Uterus (tissue), 4 donors: Measurements from ENCODE around the gene CCNY. TPM values are rescaled to one million over a fixed set of nuclear protein-coding genes. Genes with fewer than 3 reads are reported as not detected.
A peak's percentile ranks its signal among the peaks of the same experiment; 100 is the strongest.

Experiments used
- DNase-seq, 2 donors: peaks; one replicate each; pipeline ENCODE4 v3.0.0-alpha.2; 2019 to 2020
- H3K27ac ChIP-seq, 2 donors: fragments of 200-600 bp; sonication (generic); 1 replicate in 1 of 2; 2 replicates in 1 of 2; pipeline ENCODE4 v1.5.1; 2016 to 2018
- H3K27me3 ChIP-seq, 2 donors: fragments of 200-600 bp; sonication (generic); one replicate each; pipeline ENCODE4 v1.5.1; 2018 to 2019; ENCODE audit warnings: control low read depth in 1 of 2
- H3K36me3 ChIP-seq, 2 donors: fragments of 200-600 bp; sonication (generic); one replicate each; pipeline ENCODE4 v1.5.1; 2019; ENCODE audit warnings: control low read depth in 1 of 2
- H3K4me1 ChIP-seq, 2 donors: fragments of 200-600 bp; sonication (generic); one replicate each; pipeline ENCODE4 v1.5.1; 2018 to 2019; ENCODE audit warnings: control low read depth in 1 of 2
- H3K4me3 ChIP-seq, 2 donors: fragments of 200-600 bp; sonication (generic); 1 replicate in 1 of 2; 2 replicates in 1 of 2; pipeline ENCODE4 v1.5.1; 2018 to 2019; ENCODE audit warnings: mild to moderate bottlenecking in 1 of 2
- H3K9me3 ChIP-seq, 2 donors: fragments of 200-600 bp; sonication (generic); one replicate each; pipeline ENCODE4 v1.5.1; 2019; ENCODE audit warnings: control low read depth in 1 of 2
- POLR2A ChIP-seq, 2 donors: fragments of 450-650 bp; IDR thresholded peaks; one replicate each; pipeline ENCODE4 v1.6.1; 2016; ENCODE audit warnings: antibody characterized with exemption in 2 of 2, mild to moderate bottlenecking in 1 of 2, moderate library complexity in 1 of 2
- intact Hi-C: fragments of 100-400 bp; cut with DNase I; formaldehyde crosslinking; loops from one replicate; pipeline ENCODE4 v1.15.1; 2023; ENCODE audit warnings: low total_unique reads
- total RNA-seq, 4 donors: library from RNA; depleted of rRNA in 3 of 4; stranded (reverse); fragments of >200 nt in 3 of 4; gene quantifications; one replicate each; pipeline versions ENCODE4 v1.1.0 to v1.2.4, GENCODE V29; 2014 to 2023
- TF ChIP-seq, protein P1 (sequence below), 4 experiments: fragments of 200-600 bp in 2 of 4; fragments of 450-650 bp in 2 of 4; sonication (generic) in 2 of 4; IDR thresholded peaks; one replicate each; pipeline ENCODE4 v1.5.1; 2016 to 2019; ENCODE audit warnings: antibody characterized with exemption in 4 of 4, mild to moderate bottlenecking in 2 of 4, moderate library complexity in 1 of 4
- donor health status: DM: yes; HTN: yes; CAD: no.

The CCNY gene
- total RNA-seq, 4 donors from 2014 or later, result 28.2 to 79.2 (median 46.2) TPM

DNA sequence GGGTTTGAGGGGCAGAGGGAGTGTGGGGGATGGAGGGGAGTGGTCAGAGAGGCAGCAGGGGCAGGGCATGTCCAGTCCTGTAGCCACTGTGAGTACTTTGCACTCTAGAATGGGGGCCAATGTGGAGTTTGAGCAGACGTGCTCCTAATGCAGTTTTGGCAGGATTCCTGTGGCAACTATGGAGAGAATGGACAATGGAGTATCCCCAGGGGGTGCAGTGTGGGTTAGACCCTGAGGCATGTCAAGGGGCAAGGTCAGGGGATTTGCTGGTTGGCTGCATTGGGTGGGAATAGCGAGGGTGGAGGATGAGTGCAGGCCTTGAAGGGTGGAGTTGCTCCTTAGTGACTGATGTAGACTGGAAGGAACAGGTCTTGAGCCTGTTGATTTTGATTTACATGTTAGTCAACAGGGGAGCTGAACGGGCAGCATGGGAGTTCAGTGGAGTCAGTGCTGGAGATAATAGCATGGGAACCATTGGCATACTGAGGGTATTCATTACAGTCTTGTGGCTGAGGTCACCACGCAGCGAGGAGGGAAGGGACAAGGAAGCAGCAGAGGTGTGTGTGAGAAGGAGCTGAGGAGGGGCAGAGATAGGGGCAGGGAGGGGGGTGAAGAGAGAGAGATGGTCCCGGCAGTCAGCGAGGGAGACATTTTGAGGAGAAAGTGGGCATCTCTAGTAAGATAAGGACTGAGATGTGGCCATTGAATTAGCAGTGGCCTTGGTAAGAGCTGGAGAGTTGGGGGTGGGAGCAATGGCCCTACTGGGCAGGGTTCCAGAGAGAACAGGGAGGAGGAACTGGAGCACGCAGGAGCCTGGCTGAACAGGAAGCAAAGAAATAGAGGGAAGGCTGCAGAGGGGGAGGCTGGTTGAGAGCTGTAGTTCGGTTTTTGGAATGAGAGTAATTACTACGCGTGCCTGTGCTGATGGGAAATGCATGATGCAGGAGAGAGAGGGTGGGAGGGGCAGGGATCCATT lies 112.7 kb downstream of the CCNY start:
- TF ChIP-seq POLR2A (IDR thresholded peaks at IDR 0.05), result no peak
- TF ChIP-seq, protein P1, sequence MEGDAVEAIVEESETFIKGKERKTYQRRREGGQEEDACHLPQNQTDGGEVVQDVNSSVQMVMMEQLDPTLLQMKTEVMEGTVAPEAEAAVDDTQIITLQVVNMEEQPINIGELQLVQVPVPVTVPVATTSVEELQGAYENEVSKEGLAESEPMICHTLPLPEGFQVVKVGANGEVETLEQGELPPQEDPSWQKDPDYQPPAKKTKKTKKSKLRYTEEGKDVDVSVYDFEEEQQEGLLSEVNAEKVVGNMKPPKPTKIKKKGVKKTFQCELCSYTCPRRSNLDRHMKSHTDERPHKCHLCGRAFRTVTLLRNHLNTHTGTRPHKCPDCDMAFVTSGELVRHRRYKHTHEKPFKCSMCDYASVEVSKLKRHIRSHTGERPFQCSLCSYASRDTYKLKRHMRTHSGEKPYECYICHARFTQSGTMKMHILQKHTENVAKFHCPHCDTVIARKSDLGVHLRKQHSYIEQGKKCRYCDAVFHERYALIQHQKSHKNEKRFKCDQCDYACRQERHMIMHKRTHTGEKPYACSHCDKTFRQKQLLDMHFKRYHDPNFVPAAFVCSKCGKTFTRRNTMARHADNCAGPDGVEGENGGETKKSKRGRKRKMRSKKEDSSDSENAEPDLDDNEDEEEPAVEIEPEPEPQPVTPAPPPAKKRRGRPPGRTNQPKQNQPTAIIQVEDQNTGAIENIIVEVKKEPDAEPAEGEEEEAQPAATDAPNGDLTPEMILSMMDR (IDR thresholded peaks at IDR 0.05), result no peak
- intact Hi-C loops, result no loop called here
- H3K27me3 ChIP-seq, result no peaks in the 10 kb centered on the region
- no peak for DNase-seq
- peaks cover 0 to 3% of the 10 kb centered on the region in 2 donors for H3K9me3 ChIP-seq
- H3K4me3 ChIP-seq, result no peak overlapping the region
- peaks cover 0 to 7% of the 10 kb centered on the region in 2 donors for H3K4me1 ChIP-seq
- H3K27ac ChIP-seq, result peak overlapping the region; percentile 60 to 62
- no peaks in the 10 kb centered on the region for H3K36me3 ChIP-seq

- TF ChIP-seq POLR2A (IDR thresholded peaks at IDR 0.05), result no peak
- TF ChIP-seq, protein P1 (IDR thresholded peaks at IDR 0.05), result no peak
- Histone ChIP-seq H3K9me3 (no peaks in the 10 kb centered on the region), H3K4me1 (peaks cover 0 to 12% of the 10 kb centered on the region in 2 donors), H3K27me3 (no peaks in the 10 kb centered on the region), H3K36me3 (no peaks in the 10 kb centered on the region), H3K27ac (peak overlapping the region; percentile 58 to 62), H3K4me3 (no peak overlapping the region)
- no peak for DNase-seq
- intact Hi-C loops, result no loop called here
Measured at GRCh38 chr10:35449944-35450343, 113.6 kb downstream of the CCNY start.

- intact Hi-C loops, result no loop called here
- no peaks in the 10 kb centered on the region for H3K27me3 ChIP-seq
- no peak overlapping the region for H3K4me3 ChIP-seq
- DNase-seq, result no peak
- peaks cover 0 to 12% of the 10 kb centered on the region in 2 donors for H3K4me1 ChIP-seq
- TF ChIP-seq POLR2A (IDR thresholded peaks at IDR 0.05), result no peak
- TF ChIP-seq, protein P1 (IDR thresholded peaks at IDR 0.05), result no peak
- H3K9me3 ChIP-seq, result no peaks in the 10 kb centered on the region
- H3K36me3 ChIP-seq, result no peaks in the 10 kb centered on the region
- H3K27ac ChIP-seq, result peak overlapping the region; percentile 58 to 62
Measured at GRCh38 chr10:35451151-35452016, 115.1 kb downstream of the CCNY start.

DNA sequence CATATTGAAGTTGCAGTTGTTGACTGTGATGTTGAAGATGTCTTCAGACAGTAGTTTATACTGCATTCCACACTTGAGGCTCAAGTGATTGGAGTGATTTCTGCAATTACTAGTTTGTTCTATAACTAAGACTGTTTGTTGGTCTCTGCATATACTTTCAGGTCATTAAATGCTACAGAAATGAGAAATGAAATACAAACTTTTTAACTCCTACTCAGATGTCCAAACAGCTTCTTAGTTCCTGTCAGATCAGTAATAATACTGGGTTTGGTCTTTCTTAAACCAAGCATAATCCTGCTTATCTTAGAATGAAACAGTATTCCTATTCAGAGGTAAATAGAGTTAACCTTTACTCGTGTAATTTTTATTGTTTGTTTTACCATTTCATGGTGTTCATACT lies 115.9 kb downstream of the CCNY start:
- TF ChIP-seq, protein P1 (IDR thresholded peaks at IDR 0.05), result no peak
- TF ChIP-seq POLR2A (IDR thresholded peaks at IDR 0.05), result no peak
- intact Hi-C loops, result no loop called here
- peak overlapping the region; percentile 58 to 62 for H3K27ac ChIP-seq

More for the DNA sequence above, 115.9 kb downstream of the CCNY start:
- Histone ChIP-seq H3K4me1 (peaks cover 0 to 12% of the 10 kb centered on the region in 2 donors), H3K36me3 (no peaks in the 10 kb centered on the region), H3K4me3 (no peak overlapping the region), H3K27me3 (no peaks in the 10 kb centered on the region), H3K9me3 (no peaks in the 10 kb centered on the region)
- no peak for DNase-seq
